MCF 10A (cell line): ENCODE data around the gene DYNAP. TPM values are rescaled to one million over a fixed set of nuclear protein-coding genes. Genes with fewer than 3 reads are reported as not detected.

Source experiments
- BruUV-seq: library from RNA; stranded (reverse); fragments of 400-500 nt; replicated peaks from 2 replicates; lab custom pipeline; 2021; lab: Mats Ljungman, UMichigan
- CTCF ChIA-PET: fragments of 300-600 bp; sonication (Branson Sonifier 250); formaldehyde crosslinking; extraction: SDS; loops from one replicate; lab custom pipeline; 2021; ENCODE audit warnings: antibody characterized with exemption, inconsistent platforms; lab: Yijun Ruan, JAX
- POLR2A ChIA-PET: fragments of 300-600, 350-650 bp; sonication (Branson Sonifier 250); formaldehyde crosslinking; extraction: SDS; loops from one replicate; lab custom pipeline; 2020; ENCODE audit warnings: antibody characterized with exemption, inconsistent platforms; lab: Yijun Ruan, JAX
- DNase-seq: peaks from one replicate; pipeline ENCODE4 v3.0.0-alpha.2; 2018; ENCODE audit not compliant: unreplicated experiment
- H3K27ac Mint-ChIP-seq: one replicate; pipeline ENCODE4 v1.8.0; 2022; ENCODE audit warnings: mild to moderate bottlenecking, low read depth, mixed read lengths; ENCODE audit not compliant: unreplicated experiment
- H3K27me3 Mint-ChIP-seq: one replicate; pipeline ENCODE4 v1.8.0; 2022; ENCODE audit warnings: mixed read lengths; ENCODE audit not compliant: insufficient read depth, unreplicated experiment
- H3K36me3 Mint-ChIP-seq: one replicate; pipeline ENCODE4 v1.8.0; 2022; ENCODE audit warnings: mild to moderate bottlenecking, moderate library complexity, mixed read lengths; ENCODE audit not compliant: insufficient read depth, unreplicated experiment
- H3K4me1 Mint-ChIP-seq: one replicate; pipeline ENCODE4 v1.8.0; 2022; ENCODE audit warnings: mixed read lengths; ENCODE audit not compliant: insufficient read depth, unreplicated experiment
- H3K4me3 Mint-ChIP-seq: one replicate; pipeline ENCODE4 v1.8.0; 2022; ENCODE audit warnings: mild to moderate bottlenecking, moderate library complexity, mixed read lengths; ENCODE audit not compliant: unreplicated experiment
- H3K9me3 Mint-ChIP-seq: one replicate; pipeline ENCODE4 v1.8.0; 2022; ENCODE audit warnings: mixed read lengths; ENCODE audit not compliant: unreplicated experiment
- CTCF ChIP-seq: fragments of 200-600 bp; IDR thresholded peaks from one replicate; pipeline ENCODE4 v1.8.0; 2022; ENCODE audit warnings: antibody characterized with exemption, mild to moderate bottlenecking; ENCODE audit not compliant: unreplicated experiment
- intact Hi-C: fragments of 100-400 bp; cut with micrococcal nuclease; formaldehyde crosslinking; loops from 2 replicates; pipeline ENCODE4 v1.14.1; 2022
- total RNA-seq: library from RNA; stranded (reverse); gene quantifications from 2 replicates; pipeline ENCODE4 v1.2.3, GENCODE V29; 2022

Gene DYNAP
- total RNA-seq, 1 experiment from 2014 or later, result 0.86 TPM

DNA sequence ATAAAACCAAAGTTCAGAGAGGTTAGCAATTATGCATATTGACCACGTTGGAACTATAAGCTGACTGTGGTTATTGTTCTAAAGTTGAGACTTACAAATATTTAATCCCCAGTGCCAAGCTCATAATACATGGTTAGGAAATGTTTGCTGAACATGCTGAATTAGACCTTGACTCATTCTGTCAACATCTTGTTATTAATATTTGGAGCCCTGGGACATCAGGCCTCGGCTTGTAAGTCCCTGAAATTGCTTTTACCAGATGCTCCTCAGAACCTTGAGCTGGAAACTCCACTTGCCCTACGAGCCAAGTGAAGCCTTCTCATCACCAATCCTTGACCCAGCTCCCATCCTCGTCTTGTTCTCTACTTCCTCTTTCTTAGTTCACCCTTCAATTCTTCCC, 21.2 kb downstream of the DYNAP start:
- no peaks in the 10 kb centered on the region for H3K36me3 Mint-ChIP-seq
- peak; percentile 49 for DNase-seq
- peak overlapping the region; percentile 3 for H3K27ac Mint-ChIP-seq
- no peak overlapping the region for H3K4me3 Mint-ChIP-seq
- intact Hi-C loops, result no loop called here
- ChIA-PET POLR2A (interaction anchor here (0.6 to 1.6 kb wide), 10 partner anchors 12 to 850 kb away, joined by 3 to 7 read pairs (median 3); no protein-coding TSS in a partner anchor), CTCF (interaction anchor here (0.6 to 2.2 kb wide), 6 partner anchors 9 to 168 kb away, joined by 3 to 6 read pairs (median 3); no protein-coding TSS in a partner anchor)
- no peak for TF ChIP-seq CTCF
- H3K4me1 Mint-ChIP-seq, result peaks cover 21% of the 10 kb centered on the region
- no TSS peak for BruUV-seq
- H3K27me3 Mint-ChIP-seq, result no peaks in the 10 kb centered on the region
- no peaks in the 10 kb centered on the region for H3K9me3 Mint-ChIP-seq

- no peak for DNase-seq
- H3K36me3 Mint-ChIP-seq, result no peaks in the 10 kb centered on the region
- BruUV-seq, result no TSS peak
- CTCF ChIA-PET, result interaction anchor here (0.9 to 2.2 kb wide), 2 partner anchors 33 to 67 kb away, joined by 3 to 6 read pairs; no protein-coding TSS in a partner anchor
- peak overlapping the region; percentile 3 for H3K27ac Mint-ChIP-seq
- H3K4me3 Mint-ChIP-seq, result no peak overlapping the region
- intact Hi-C loops, result no loop called here
- TF ChIP-seq CTCF, result no peak
- POLR2A ChIA-PET, result interaction anchor here (0.6 to 1.2 kb wide), 5 partner anchors 27 to 838 kb away, joined by 3 to 7 read pairs (median 3); no protein-coding TSS in a partner anchor
- peaks cover 12% of the 10 kb centered on the region for H3K4me1 Mint-ChIP-seq
- H3K9me3 Mint-ChIP-seq, result no peaks in the 10 kb centered on the region
- no peaks in the 10 kb centered on the region for H3K27me3 Mint-ChIP-seq
Measured at GRCh38 chr18:54613174-54613573, 22.1 kb downstream of the DYNAP start.

DNA sequence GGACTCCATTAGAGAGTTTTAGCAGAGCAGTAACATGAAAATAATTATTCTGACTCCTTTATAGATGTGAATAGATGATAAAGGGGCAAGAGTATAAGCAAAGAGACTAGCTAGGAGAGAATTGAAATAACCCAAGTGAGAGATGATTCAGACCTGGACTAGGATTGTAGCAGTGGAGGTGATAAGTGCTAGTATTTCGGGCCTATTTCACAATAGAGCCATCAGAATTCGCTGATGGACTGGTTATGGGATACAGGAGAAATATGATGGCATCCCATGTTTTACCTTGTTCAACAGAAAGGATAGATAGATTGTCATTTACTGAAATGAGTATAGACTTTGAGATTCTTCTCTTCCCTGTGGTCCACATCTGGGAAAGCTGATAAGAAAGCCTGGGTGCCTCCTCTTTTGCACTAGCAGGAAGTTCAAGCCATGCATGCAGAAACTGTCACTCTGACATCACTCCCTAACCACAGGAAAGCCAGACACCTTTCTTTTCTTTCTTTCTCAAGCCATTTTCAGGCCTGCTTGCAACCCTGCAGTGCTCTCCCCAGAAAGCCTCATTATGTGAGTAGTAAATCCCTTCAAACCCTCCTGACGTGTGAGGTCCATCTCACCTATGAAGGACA, 25.3 kb downstream of the DYNAP start:
- TF ChIP-seq CTCF, result no peak
- POLR2A ChIA-PET, result no interaction called here
- intact Hi-C loops, result no loop called here
- Mint-ChIP-seq H3K36me3 (no peaks in the 10 kb centered on the region), H3K4me1 (peaks cover 11% of the 10 kb centered on the region), H3K4me3 (no peak overlapping the region), H3K27ac (no peak overlapping the region), H3K27me3 (no peaks in the 10 kb centered on the region), H3K9me3 (no peaks in the 10 kb centered on the region)
- no TSS peak for BruUV-seq
- DNase-seq, result no peak
- CTCF ChIA-PET, result no interaction called here

GRCh38 chr18:54622084-54622483, 31.0 kb downstream of the DYNAP start:
- BruUV-seq, result no TSS peak
- no peak for DNase-seq
- no peak overlapping the region for H3K4me3 Mint-ChIP-seq
- peak; percentile 9 for TF ChIP-seq CTCF
- POLR2A ChIA-PET, result no interaction called here
- intact Hi-C loops, result no loop called here
- no peaks in the 10 kb centered on the region for H3K36me3 Mint-ChIP-seq
- CTCF ChIA-PET, result no interaction called here
- H3K4me1 Mint-ChIP-seq, result no peaks in the 10 kb centered on the region
- no peak overlapping the region for H3K27ac Mint-ChIP-seq
- no peaks in the 10 kb centered on the region for H3K9me3 Mint-ChIP-seq
- no peaks in the 10 kb centered on the region for H3K27me3 Mint-ChIP-seq
